ENCODE results near the gene PDCD6IP.

DNA sequence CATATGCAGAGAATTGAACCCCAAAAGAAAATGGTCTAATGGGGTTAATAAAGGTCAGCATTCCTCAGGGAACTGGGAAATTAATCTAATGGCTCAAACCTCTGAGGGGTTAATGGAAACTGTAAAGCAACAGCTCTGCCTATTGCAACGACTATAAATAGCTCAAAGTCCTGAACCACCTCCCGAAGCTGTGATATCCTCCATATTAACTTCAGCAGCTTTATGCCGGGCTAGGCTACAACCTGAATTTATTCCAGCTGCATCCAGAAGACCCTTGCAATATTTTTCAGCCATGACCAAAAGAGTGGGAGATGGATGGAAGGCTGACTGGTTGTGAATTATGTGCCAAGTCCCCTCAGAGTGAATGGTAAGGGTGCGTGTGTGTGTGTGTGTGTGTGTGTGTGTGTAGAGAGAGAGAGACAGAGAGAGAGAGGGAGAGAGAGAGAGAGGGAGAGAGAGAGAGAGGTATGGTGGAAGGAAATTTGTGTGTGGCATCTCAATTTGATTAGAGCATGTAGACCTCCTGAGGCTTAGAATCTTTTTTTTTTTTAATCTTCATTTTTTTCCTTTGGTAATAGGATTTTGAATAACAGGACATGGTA, 109.9 kb downstream of the PDCD6IP start:
- TF ChIP-seq ZNF180 (CRISPR knock-in tag; IDR thresholded peaks at IDR 0.05; ENCODE audit: borderline replicate concordance, low read depth) (no peak), ZKSCAN1 (IDR thresholded peaks at IDR 0.05; ENCODE audit: low read length) (no peak)
- TF ChIP-seq, protein P1, sequence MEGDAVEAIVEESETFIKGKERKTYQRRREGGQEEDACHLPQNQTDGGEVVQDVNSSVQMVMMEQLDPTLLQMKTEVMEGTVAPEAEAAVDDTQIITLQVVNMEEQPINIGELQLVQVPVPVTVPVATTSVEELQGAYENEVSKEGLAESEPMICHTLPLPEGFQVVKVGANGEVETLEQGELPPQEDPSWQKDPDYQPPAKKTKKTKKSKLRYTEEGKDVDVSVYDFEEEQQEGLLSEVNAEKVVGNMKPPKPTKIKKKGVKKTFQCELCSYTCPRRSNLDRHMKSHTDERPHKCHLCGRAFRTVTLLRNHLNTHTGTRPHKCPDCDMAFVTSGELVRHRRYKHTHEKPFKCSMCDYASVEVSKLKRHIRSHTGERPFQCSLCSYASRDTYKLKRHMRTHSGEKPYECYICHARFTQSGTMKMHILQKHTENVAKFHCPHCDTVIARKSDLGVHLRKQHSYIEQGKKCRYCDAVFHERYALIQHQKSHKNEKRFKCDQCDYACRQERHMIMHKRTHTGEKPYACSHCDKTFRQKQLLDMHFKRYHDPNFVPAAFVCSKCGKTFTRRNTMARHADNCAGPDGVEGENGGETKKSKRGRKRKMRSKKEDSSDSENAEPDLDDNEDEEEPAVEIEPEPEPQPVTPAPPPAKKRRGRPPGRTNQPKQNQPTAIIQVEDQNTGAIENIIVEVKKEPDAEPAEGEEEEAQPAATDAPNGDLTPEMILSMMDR (CRISPR knock-in tag; IDR thresholded peaks at IDR 0.05) = no peak
- TF ChIP-seq, protein P2, sequence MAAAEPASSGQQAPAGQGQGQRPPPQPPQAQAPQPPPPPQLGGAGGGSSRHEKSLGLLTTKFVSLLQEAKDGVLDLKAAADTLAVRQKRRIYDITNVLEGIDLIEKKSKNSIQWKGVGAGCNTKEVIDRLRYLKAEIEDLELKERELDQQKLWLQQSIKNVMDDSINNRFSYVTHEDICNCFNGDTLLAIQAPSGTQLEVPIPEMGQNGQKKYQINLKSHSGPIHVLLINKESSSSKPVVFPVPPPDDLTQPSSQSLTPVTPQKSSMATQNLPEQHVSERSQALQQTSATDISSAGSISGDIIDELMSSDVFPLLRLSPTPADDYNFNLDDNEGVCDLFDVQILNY (CRISPR knock-in tag; conservative IDR thresholded peaks at IDR 0.05) = no peak
- TF ChIP-seq, protein P3, sequence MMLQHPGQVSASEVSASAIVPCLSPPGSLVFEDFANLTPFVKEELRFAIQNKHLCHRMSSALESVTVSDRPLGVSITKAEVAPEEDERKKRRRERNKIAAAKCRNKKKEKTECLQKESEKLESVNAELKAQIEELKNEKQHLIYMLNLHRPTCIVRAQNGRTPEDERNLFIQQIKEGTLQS (CRISPR knock-in tag; IDR thresholded peaks at IDR 0.05) = no peak
- TF ChIP-seq, protein P4, sequence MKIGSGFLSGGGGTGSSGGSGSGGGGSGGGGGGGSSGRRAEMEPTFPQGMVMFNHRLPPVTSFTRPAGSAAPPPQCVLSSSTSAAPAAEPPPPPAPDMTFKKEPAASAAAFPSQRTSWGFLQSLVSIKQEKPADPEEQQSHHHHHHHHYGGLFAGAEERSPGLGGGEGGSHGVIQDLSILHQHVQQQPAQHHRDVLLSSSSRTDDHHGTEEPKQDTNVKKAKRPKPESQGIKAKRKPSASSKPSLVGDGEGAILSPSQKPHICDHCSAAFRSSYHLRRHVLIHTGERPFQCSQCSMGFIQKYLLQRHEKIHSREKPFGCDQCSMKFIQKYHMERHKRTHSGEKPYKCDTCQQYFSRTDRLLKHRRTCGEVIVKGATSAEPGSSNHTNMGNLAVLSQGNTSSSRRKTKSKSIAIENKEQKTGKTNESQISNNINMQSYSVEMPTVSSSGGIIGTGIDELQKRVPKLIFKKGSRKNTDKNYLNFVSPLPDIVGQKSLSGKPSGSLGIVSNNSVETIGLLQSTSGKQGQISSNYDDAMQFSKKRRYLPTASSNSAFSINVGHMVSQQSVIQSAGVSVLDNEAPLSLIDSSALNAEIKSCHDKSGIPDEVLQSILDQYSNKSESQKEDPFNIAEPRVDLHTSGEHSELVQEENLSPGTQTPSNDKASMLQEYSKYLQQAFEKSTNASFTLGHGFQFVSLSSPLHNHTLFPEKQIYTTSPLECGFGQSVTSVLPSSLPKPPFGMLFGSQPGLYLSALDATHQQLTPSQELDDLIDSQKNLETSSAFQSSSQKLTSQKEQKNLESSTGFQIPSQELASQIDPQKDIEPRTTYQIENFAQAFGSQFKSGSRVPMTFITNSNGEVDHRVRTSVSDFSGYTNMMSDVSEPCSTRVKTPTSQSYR (CRISPR knock-in tag; IDR thresholded peaks at IDR 0.05; ENCODE audit: borderline replicate concordance) = no peak
- TF ChIP-seq, protein P5, sequence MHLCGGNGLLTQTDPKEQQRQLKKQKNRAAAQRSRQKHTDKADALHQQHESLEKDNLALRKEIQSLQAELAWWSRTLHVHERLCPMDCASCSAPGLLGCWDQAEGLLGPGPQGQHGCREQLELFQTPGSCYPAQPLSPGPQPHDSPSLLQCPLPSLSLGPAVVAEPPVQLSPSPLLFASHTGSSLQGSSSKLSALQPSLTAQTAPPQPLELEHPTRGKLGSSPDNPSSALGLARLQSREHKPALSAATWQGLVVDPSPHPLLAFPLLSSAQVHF (CRISPR knock-in tag; IDR thresholded peaks at IDR 0.05) = no peak
- TF ChIP-seq, protein P6, sequence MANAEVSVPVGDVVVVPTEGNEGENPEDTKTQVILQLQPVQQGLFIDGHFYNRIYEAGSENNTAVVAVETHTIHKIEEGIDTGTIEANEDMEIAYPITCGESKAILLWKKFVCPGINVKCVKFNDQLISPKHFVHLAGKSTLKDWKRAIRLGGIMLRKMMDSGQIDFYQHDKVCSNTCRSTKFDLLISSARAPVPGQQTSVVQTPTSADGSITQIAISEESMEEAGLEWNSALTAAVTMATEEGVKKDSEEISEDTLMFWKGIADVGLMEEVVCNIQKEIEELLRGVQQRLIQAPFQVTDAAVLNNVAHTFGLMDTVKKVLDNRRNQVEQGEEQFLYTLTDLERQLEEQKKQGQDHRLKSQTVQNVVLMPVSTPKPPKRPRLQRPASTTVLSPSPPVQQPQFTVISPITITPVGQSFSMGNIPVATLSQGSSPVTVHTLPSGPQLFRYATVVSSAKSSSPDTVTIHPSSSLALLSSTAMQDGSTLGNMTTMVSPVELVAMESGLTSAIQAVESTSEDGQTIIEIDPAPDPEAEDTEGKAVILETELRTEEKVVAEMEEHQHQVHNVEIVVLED (CRISPR knock-in tag; IDR thresholded peaks at IDR 0.05; ENCODE audit: borderline replicate concordance) = no peak
- TF ChIP-seq, protein P7, sequence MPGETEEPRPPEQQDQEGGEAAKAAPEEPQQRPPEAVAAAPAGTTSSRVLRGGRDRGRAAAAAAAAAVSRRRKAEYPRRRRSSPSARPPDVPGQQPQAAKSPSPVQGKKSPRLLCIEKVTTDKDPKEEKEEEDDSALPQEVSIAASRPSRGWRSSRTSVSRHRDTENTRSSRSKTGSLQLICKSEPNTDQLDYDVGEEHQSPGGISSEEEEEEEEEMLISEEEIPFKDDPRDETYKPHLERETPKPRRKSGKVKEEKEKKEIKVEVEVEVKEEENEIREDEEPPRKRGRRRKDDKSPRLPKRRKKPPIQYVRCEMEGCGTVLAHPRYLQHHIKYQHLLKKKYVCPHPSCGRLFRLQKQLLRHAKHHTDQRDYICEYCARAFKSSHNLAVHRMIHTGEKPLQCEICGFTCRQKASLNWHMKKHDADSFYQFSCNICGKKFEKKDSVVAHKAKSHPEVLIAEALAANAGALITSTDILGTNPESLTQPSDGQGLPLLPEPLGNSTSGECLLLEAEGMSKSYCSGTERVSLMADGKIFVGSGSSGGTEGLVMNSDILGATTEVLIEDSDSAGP (CRISPR knock-in tag; IDR thresholded peaks at IDR 0.05; ENCODE audit: borderline replicate concordance) = no peak
